NCI-H2081 treated with DMSO at 0.1 percent for 48 hours (cell line): ENCODE measurements around the gene SPATA2L.

Experiments
- DNase-seq: peaks from one replicate; lab custom pipeline; 2025; lab: John Stamatoyannopoulos, UW

SPATA2L gene

DNA sequence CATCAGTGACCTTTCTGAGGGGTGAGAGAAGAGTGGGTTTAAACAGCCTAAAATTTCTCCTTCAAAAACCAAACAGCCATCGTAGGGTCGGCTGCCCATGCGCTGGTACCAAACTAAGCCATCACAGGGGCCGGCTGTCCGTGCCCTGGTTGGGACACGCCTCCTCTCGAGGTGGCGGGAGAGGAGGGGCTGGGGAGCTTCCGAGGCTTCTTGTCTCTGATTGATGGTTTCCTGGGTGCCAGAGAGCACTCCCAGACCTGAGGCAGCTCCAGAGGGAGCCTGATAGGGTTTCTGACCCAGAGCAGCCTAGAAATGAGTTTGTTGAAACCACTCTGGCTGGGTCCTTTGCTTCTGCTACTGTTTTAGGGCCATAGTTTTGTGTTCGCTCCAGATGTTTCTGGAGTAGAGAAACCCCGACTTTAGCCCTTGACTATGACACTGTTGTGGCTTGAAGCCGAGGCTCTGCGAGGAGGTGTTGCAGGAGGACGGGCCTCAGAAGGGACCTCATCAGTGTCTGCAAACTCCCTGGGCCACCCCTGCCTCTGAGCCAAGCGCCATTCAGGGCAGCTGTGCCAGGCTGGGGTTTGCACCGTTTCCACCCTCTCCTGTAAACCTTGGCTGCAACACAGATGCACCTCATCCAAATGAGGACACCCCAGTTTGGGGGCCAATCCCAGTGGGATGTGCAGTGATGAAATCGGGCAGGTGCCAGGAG, 26.1 kb upstream of the SPATA2L start:
- DNase-seq = no peak

DNA sequence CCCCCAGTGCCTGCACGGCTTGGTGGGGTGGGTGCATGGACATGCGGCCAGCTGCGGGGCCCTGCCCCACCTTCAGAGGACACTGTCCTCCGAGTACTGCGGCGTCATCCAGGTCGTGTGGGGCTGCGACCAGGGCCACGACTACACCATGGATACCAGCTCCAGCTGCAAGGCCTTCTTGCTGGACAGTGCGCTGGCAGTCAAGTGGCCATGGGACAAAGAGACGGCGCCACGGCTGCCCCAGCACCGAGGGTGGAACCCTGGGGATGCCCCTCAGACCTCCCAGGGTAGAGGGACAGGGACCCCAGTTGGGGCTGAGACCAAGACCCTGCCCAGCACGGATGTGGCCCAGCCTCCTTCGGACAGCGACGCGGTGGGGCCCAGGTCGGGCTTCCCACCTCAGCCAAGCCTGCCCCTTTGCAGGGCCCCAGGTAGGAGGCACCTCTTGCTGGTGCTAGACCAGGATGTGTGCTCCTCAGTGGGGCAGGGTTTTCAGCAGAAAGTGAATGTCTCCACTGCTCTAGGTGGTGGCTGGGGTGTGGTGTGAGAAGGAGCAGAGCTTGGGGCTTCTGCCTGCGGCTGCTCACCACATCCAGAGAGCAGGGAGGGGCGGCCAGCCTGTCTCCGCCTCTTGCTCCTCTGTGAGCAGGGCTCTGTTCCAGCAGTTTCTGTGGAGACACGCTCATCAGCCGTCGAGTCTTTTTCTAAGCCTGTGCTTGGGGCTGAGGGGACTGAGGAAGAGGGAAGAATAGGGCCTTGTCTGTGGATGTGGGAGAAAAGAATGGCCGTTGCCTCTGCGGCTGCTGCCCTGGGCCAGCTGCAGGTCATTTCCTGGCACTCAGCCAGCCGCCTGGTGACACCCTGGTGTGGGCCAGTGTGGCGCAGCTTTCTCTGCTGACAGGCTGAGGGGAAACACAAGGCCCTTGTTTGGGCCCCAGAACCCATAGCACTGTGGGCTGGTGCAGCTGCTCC, 22.1 kb upstream of the SPATA2L start:
- DNase-seq = no peak

DNA sequence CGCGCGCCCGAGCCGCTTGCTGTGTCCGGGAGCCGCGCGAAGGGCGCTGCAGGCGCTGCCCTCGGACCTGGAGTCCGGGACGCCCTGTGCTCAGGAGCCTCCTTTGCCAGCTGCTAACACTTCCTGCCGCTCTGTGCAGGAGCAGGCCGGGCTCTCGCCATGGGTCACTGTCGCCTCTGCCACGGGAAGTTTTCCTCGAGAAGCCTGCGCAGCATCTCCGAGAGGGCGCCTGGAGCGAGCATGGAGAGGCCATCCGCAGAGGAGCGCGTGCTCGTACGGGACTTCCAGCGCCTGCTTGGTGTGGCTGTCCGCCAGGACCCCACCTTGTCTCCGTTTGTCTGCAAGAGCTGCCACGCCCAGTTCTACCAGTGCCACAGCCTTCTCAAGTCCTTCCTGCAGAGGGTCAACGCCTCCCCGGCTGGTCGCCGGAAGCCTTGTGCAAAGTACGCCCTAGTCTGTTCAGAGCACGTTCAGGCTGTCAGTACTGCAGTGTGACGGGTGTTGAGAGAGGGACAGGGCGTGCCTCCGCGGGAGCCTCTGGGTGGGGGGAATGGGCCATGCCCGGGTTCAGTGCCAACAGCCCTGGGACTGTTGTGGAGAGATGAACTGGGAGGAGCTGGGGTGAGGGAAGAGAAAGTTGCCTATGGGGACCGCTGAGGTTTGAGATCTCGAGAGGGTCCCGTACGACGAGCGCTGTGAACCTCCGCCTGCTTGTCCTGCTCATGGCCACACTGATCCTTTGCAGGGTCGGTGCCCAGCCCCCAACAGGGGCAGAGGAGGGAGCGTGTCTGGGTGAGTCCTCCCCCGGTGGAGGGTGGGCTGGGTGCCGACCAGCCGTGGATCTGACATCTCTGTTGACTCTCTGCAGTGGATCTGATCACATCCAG, 21.1 kb upstream of the SPATA2L start:
- no peak for DNase-seq

DNA sequence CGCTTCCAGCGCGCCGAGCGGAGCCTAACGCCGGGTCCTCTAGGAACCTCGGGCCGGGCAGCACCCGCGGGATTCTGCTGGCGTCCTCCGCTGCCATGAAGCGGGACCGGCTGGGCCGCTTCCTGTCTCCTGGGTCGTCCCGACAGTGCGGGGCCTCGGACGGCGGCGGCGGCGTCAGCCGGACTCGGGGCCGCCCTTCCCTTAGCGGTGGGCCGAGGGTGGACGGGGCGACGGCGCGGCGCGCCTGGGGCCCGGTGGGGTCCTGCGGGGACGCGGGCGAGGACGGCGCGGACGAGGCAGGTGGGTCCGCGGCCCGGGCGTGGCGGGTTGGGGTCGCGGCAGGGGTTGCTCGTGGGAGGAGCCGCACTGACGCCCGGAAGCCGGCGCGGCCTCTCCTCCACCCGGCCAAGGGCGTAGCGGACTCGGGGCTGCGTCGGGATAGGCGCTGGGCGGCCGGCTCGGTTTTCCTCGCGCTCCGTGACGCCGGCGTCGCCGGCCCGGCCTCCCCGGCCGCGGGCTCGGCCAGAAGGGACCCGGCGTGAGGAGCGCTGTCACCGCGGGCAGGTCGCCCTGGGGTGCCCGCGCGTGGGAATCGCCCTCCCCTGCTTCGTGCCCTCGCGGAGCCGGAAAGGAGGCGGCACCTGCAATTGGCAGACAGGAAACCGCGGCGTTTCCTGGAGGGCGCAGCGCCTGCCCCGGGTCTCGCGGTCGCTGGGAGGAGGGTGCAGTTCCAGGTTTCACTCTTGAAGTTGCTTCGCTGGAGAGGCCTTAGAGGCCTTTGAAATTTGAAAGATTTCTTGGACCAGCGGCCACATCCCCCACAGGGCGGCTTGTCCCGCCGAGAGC, 20.3 kb upstream of the SPATA2L start:
- DNase-seq = no peak

DNA sequence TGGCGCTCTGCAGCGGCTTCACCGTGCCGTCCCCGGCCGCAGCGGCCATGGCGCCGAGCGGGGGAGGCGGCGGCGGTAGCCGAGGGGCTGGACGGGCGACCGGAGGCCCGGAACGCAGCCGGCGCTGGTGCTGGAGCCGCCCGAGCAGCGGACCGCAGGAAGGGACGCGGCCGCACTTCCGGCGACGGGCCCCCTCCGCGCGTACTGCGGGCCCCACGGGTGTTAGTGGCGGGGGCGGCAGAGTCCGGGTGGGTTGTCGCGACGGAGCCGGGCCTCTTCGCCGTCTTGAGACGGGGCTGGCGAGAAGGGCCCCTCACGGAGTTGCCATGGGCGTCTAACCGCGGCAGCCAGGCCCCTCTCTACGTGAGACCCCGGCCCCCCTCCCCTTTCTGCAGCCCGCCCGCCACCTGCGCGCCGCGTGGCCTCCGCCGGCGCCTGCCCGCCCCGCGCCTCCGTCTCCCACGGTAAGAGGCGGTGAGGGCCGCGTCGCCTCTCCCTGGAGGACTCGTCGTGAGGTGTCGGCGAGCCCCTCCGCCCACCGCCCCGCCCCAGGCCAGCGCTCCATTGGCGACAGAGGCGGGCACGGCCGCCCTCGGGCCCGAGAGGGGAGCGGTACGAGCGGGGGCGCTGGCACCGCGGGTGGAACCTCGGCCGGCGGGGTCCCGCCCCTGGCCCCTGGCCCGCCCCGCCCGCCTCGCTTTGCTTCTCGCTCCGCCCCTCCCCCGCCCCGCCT, 19.5 kb upstream of the SPATA2L start, which contains the start of the genes VPS9D1 and ZNF276:
Gene VPS9D1, minus strand, starts transcription at position 86 of the 733 bp plus-strand sequence. Its CDS starts 37 bp downstream, at position 49.
Gene ZNF276, plus strand, starts transcription at position 725 of the 733 bp plus-strand sequence. CDS start 104 bp downstream, outside the sequence.
- no peak for DNase-seq

DNA sequence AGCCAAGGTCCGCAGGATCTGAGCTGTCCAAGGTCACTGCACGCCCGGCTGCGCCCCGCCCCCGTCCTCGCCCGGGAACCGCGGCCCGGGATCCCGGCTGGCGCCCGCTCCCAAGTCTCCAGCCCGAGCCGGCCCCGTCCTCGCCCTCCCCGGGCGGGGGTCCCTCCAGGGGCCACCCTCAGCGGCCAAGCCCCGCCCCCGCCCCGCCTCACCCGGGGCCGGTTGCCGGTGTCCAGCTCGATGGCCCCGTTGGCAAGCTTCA, 19.0 kb upstream of the SPATA2L start:
- DNase-seq = no peak

DNA sequence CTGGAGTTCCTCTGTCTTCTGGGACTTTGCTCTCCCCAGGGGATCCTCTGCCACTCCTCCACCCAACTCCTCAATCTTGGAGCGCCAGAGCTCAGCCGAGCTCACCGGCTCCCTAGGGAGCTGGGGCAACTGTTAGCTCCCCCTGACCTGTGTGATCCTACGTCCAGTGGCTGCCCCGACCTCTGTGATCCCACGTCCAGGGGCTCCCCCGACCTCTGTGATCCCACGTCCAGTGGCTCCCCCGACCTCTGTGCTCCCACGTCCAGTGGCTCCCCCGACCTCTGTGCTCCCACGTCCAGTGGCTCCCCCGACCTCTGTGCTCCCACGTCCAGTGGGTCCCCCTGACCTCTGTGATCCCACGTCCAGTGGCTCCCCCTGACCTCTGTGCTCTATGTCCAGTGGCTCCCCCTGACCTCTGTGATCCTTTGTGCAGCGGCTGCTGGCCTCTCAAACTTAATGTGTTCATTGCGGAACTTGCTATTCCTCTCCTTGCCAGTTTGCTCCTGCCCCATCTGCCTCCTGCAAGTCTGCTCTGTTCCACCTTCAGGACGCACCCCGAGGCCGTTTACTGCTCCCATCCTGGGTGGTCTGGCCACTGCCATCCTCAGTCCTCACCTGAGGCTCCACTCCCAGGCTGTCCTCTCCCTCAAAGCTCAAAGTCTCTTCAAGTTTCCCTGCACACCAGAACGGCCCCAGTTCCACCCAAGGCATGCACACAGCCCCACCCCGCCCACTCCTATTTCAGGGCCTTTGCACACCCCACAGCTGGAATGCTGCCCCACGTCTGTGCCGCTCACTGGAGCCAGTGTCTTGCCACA, 16.4 kb upstream of the SPATA2L start:
- DNase-seq = no peak

DNA sequence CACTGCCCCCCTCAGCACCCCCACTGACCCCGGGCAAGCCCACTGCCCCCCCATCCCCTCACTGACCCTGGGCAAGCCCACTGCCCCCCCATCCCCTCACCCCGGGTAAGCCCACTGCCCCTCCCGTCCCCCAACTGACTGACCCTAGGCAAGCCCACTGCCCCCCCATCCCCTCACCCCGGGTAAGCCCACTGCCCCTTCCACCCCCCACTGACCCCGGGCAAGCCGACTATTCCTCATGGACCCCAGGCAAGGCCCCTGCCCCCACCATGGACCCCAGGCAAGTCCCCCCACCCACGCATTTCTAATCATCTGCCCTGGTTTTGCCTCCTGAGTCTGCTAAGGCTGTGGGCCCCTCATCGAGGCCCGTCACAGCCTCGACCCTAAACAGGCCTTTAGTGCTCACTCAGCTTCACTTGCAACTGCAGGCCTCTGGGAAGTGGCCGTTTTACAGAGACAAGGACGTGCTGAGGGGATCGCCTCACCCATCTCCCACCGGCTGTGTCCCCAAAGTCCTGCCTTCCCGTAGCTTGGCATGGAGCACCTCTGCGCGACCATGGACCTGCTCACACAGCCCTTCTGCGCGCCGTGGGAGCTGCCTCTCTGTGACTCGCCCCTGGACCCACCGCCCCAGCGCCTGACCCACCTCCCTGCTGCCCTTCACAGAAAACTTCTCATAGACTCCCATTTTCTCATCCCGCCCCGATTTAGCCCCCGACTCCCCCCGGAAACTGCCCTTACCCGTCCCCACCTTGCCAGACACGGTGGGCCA, 15.6 kb upstream of the SPATA2L start:
- DNase-seq = no peak

DNA sequence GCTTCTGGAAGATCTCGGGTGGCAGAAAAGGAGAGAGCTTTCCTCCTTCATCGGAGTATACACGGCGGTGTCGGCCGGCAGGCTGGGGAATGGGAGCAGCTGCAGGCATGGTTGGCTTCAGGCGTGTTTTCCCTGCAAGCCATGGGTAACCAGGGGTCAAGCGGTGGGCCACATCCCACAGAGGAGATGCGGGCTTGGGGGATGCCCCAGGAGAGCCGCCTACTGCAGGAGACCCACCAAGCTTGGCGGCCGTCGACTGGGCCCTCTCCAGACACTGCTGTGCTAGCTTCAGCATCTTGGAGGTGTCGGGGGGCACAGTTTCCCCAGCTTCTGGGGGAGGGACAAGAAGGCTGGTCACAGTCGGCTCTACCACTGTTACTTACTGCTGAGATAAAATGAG, 15.0 kb upstream of the SPATA2L start:
- no peak for DNase-seq

DNA sequence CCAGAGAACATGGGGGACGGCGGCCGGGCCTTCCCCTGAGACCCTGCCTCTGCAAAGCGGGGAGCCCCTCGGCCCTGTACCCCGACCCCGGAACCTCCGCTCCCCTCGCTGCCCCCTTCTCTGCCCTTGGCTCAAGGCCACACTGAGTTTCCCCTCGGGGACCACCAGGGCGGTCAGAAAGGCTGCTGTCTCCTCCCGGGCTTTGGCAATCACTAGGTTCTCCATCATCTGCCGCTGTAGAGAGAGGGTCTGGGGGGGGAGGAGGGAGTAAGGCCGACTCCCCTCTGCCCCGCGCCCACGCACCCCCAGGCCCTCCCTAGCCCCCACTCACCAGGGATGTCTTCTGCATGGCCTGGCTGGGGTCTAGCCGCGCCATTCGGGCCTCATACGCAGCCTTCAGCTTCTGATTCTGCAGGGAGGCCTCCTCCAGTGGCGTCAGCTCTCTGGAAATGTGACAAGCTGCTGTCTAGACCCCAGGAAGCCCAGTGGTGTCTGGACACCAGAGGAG, 10.8 kb upstream of the SPATA2L start:
- DNase-seq = no peak

DNA sequence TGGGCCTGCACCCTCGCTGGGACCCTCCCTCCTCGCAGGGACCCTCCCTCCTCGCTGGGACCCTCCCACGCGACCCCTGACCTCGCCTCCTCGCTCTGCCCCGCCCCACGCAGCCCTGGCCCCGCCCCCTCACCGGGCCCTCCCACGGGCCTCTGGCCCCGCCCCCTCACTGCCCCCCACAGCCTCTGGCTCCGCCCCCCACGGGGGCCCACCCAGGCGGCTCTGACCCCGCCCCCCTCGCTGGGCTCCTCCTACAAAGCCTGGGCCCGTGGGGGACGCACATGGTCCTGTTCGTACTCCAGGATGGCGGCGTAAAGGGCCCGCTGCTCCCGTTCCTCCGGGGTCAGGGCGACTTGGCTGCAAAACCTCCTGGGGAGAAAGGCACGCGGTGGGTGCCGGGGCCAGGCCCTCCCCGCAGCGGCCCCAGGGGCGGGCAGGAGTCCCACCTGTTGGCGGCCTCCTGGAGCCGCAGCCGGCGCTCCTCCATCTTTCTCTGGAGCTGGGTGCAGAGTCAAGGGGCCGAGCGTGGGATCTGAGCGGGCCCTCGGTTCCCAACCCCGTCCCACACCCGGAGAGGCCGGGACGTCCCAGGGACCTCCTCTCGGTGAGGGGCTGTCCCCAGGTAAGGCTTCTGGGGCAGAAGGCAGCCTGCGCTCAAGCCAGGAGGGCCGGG, 10.2 kb upstream of the SPATA2L start:
- DNase-seq = no peak

DNA sequence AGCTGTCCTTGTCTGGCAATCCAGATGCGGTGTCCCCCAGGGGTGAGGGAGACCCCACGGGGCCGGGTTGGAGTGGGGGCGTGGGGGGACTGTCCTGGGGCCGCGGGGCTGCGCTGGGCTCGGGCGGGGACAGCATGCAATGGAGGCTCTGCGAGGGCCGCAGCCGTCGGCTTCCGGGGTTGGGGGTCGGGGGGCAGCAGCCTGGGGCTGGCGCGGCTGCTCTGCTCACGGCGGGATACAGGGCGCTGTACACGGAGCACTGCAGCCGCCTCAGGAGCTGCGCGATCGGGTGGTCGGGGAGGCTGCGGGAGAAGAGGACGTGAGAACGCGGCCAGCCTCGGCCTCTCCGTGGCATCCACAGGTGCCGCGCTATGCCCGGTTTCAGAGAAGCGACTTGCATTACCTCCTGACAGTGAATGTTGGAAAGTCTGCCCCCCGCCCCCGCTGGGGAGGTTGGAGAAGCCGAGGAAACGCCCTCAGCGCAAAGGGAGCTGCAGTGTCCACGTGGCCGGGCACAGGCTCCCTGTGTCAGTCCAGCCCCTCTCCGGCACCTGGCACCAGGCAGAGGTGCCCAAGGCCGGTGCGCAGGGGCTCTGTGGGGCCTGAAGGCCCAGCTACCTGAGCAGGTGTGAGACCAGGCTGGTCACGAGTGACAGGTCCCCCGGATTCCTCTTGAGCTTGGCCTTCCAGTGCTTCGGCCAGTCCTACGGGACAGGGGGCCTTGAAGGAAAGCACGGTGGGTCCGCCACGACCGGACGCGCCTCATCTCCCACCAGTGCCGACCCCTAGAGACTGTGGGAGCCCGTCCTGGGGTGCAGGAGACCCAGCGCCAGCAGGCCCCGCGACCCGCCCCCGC, 9.4 kb upstream of the SPATA2L start:
- no peak for DNase-seq

DNA sequence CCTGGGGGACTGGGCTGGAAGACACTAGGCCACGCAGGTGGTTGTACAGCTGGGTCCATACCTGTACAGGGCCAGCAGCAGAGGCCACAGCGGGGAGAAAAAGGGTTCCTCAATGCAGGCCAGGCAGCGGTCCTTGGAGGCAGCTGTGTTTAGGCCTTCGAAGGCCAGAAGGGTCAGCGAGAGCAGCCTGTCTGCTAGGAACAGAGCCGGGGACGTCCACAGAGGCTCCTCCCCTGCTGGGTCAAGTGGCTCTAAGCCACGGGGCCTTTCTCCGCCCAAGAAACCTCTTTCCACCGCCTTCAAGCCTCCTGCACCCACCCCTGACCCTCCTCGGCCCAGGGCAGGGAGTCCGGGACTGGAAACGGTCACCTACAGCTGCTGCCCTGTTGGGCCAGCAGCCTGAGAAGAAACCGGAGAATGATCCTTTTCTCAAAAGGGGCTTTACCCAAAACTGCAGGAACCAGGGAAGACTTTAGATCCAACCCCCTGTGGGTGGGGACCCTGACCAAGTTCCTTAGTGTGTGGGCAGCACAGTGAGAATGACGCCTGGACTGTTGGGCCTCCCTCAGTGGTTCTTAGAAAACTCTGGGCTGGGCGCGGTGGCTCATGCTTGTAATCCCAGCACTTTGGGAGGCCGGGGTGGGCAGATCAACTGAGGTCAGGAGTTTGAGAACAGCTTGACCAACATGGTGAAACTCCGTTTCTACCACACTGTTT, 8.4 kb upstream of the SPATA2L start:
- DNase-seq = no peak

DNA sequence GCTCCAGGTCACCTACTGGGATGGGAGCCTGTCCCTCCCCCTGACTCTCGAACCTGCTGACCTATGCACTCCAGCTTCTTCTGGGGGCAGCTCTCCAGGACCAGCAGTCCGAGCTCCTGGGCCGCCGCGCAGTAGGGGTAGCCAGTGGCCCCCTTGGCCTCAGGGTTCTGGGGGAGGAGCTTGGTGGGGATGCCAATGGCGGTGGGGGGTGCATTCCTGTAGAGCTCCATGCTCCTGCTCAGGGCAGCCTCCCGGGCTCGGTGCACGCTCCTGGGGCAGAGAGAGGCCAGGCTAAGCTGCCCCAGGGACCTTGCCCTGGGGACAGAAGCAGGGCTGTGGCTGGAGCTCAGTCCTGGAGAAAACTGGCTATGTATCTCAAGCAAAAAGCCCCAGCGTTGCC, 7.7 kb upstream of the SPATA2L start:
- DNase-seq = no peak

DNA sequence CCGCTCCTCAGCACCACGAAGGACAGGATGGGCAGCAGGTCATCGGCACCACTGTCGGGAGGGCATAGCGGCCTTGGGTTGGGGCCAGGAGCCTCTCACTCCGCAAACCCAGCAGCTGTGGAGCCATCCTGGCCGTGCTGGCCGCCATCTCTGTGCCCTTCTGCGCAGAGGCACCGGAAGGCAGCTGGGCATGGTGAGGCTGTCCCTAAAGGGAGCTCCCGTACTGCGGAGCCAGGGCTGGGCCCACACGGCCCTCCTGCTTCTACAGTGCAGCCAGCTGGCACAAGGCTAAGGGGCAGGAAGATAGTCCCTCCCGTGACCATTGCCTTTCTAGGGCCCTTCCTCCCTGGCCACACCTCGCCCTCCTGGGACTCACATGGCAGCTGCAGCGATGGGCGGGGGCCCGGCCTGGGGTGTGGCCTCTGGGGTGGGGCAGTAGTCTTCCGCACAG, 7.0 kb upstream of the SPATA2L start:
- no peak for DNase-seq

DNA sequence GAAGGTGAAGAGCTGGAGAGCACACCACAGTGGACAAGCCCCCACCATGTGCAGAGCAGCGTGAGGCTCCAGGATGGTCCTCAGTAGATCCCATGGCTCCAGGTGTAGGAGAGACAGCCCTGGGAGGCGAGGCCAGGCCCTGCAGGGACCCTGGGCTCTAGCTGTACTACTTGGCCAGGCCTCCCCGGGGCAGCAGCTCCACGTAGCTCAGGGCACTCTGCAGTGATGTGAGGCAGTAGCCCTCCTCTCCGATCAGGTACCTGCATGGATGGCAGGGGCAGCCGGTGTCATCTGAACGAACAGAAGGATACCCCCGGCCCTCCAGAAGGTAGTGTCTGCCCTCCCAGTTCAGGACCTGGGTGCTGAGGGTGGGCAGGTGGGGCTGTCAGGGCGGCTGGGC, 6.2 kb upstream of the SPATA2L start:
- no peak for DNase-seq
